Caco-2 (cell line): Measurements from ENCODE around the gene NPAS4. TPM values are rescaled to one million over a fixed set of nuclear protein-coding genes. Genes with fewer than 3 reads are reported as not detected.

Experiments used
- BruUV-seq: library from RNA; stranded (reverse); fragments of 400-500 nt; replicated peaks from 2 replicates; lab custom pipeline; 2021; lab: Mats Ljungman, UMichigan
- CTCF ChIA-PET: fragments of 300-600 bp; sonication (Branson Sonifier 250); formaldehyde crosslinking; loops from one replicate; lab custom pipeline; 2022; ENCODE audit warnings: antibody characterized with exemption; lab: Charles Lee
- POLR2A ChIA-PET: fragments of 300-600 bp; sonication (Branson Sonifier 250); formaldehyde crosslinking; loops from one replicate; lab custom pipeline; 2022; ENCODE audit warnings: antibody characterized with exemption; lab: Charles Lee
- DNase-seq, 2 experiments: peaks; one replicate each; pipeline versions ENCODE4 v3.0.0 to v3.0.0-alpha.2; 2020 to 2022
- H3K27me3 ChIP-seq: replicated peaks from 2 replicates; pipeline ENCODE4 v1.6.0; 2011; ENCODE audit warnings: low read length; ENCODE audit not compliant: control insufficient read depth, insufficient read depth
- H3K36me3 ChIP-seq: 2 replicates; pipeline ENCODE4 v1.5.1; 2011; ENCODE audit warnings: low read length; ENCODE audit not compliant: control insufficient read depth, insufficient read depth
- H3K4me1 ChIP-seq: fragments of 250-450 bp; sonication (Bioruptor Pico); 2 replicates; pipeline ENCODE4 v1.5.1; 2020; ENCODE audit warnings: mild to moderate bottlenecking
- H3K4me3 ChIP-seq: 2 replicates; pipeline ENCODE4 v1.5.1; 2011; ENCODE audit warnings: low read depth, mild to moderate bottlenecking, control low read depth, low read length
- H3K9me3 ChIP-seq: fragments of 250-450 bp; sonication (Bioruptor Pico); 2 replicates; pipeline ENCODE4 v1.5.1; 2020; ENCODE audit warnings: mild to moderate bottlenecking, moderate library complexity
- H3K27ac Mint-ChIP-seq: one replicate; pipeline ENCODE4 v1.8.0; 2022; ENCODE audit warnings: mixed read lengths; ENCODE audit not compliant: unreplicated experiment
- H3K27me3 Mint-ChIP-seq: one replicate; pipeline ENCODE4 v1.8.0; 2022; ENCODE audit warnings: mixed read lengths; ENCODE audit not compliant: insufficient read depth, unreplicated experiment
- H3K36me3 Mint-ChIP-seq: one replicate; pipeline ENCODE4 v1.8.0; 2022; ENCODE audit warnings: mild to moderate bottlenecking, mixed read lengths; ENCODE audit not compliant: insufficient read depth, unreplicated experiment
- H3K4me1 Mint-ChIP-seq: one replicate; pipeline ENCODE4 v1.8.0; 2022; ENCODE audit warnings: low read depth, mixed read lengths; ENCODE audit not compliant: unreplicated experiment
- H3K4me3 Mint-ChIP-seq: one replicate; pipeline ENCODE4 v1.8.0; 2022; ENCODE audit warnings: mild to moderate bottlenecking, moderate library complexity, mixed read lengths; ENCODE audit not compliant: unreplicated experiment
- H3K9me3 Mint-ChIP-seq: one replicate; pipeline ENCODE4 v1.8.0; 2022; ENCODE audit warnings: mixed read lengths; ENCODE audit not compliant: unreplicated experiment
- intact Hi-C: fragments of 100-400 bp; cut with micrococcal nuclease; formaldehyde crosslinking; loops from one replicate; pipeline ENCODE4 v1.10.0; 2022; ENCODE audit not compliant: unreplicated experiment
- total RNA-seq: library from RNA; stranded (reverse); gene quantifications from 2 replicates; pipeline ENCODE4 v1.2.3, GENCODE V29; 2022
- TF ChIP-seq, protein P1 (sequence below), 2 experiments: fragments of 200-600 bp in 1 of 2; IDR thresholded peaks; 1 replicate in 1 of 2; 2 replicates in 1 of 2; pipeline versions ENCODE4 v1.5.1 to v1.8.0; 2011 to 2022; ENCODE audit warnings: antibody characterized with exemption in 1 of 2, control low read depth in 1 of 2, inconsistent platforms in 1 of 2, low read depth in 1 of 2, low read length in 1 of 2, mild to moderate bottlenecking in 1 of 2, moderate library complexity in 1 of 2; ENCODE audit not compliant: insufficient read depth in 1 of 2, severe bottlenecking in 1 of 2, unreplicated experiment in 1 of 2

NPAS4 gene
- total RNA-seq, 1 experiment from 2014 or later: not detected

DNA sequence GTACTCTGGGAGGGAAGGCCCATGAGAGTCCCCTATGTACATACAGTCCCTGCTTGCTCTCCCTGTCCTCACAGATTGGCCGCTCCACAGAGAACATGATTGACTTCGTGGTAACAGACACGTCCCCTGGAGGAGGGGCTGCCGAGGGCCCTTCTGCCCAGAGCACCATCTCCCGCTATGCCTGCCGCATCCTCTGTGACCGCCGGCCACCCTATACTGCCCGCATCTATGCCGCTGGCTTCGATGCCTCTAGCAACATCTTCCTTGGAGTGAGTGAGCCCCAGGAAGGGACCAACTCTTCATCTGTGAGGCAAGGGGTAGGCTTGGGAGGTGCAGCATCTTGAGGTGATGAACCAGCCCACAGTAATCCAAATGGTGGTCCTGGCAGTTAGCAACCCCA, 52.3 kb downstream of the NPAS4 start:
- BruUV-seq: no TSS peak
- H3K27ac Mint-ChIP-seq: no peak overlapping the region
- no peak for DNase-seq
- H3K36me3 ChIP-seq: no peaks in the 10 kb centered on the region
- H3K27me3 ChIP-seq: no peaks in the 10 kb centered on the region; the same call in 1 of the 2 replicates
- no peak overlapping the region for H3K4me3 ChIP-seq
- CTCF ChIA-PET: no interaction called here
- intact Hi-C loops: no loop called here
- H3K4me1 Mint-ChIP-seq: no peaks in the 10 kb centered on the region
- no peaks in the 10 kb centered on the region for H3K9me3 ChIP-seq
- POLR2A ChIA-PET: no interaction called here
- no peaks in the 10 kb centered on the region for H3K9me3 Mint-ChIP-seq
- H3K27me3 Mint-ChIP-seq: no peaks in the 10 kb centered on the region
- TF ChIP-seq, protein P1, sequence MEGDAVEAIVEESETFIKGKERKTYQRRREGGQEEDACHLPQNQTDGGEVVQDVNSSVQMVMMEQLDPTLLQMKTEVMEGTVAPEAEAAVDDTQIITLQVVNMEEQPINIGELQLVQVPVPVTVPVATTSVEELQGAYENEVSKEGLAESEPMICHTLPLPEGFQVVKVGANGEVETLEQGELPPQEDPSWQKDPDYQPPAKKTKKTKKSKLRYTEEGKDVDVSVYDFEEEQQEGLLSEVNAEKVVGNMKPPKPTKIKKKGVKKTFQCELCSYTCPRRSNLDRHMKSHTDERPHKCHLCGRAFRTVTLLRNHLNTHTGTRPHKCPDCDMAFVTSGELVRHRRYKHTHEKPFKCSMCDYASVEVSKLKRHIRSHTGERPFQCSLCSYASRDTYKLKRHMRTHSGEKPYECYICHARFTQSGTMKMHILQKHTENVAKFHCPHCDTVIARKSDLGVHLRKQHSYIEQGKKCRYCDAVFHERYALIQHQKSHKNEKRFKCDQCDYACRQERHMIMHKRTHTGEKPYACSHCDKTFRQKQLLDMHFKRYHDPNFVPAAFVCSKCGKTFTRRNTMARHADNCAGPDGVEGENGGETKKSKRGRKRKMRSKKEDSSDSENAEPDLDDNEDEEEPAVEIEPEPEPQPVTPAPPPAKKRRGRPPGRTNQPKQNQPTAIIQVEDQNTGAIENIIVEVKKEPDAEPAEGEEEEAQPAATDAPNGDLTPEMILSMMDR (IDR thresholded peaks at IDR 0.05; ENCODE audit: insufficient read depth in 1 of 2, low read depth in 1 of 2, low read length in 1 of 2, severe bottlenecking in 1 of 2, unreplicated experiment in 1 of 2): no peak
- no peak overlapping the region for H3K4me3 Mint-ChIP-seq
- peaks cover 35% of the 10 kb centered on the region for H3K36me3 Mint-ChIP-seq
- no peaks in the 10 kb centered on the region; the same call in 1 of the 2 replicates for H3K4me1 ChIP-seq

DNA sequence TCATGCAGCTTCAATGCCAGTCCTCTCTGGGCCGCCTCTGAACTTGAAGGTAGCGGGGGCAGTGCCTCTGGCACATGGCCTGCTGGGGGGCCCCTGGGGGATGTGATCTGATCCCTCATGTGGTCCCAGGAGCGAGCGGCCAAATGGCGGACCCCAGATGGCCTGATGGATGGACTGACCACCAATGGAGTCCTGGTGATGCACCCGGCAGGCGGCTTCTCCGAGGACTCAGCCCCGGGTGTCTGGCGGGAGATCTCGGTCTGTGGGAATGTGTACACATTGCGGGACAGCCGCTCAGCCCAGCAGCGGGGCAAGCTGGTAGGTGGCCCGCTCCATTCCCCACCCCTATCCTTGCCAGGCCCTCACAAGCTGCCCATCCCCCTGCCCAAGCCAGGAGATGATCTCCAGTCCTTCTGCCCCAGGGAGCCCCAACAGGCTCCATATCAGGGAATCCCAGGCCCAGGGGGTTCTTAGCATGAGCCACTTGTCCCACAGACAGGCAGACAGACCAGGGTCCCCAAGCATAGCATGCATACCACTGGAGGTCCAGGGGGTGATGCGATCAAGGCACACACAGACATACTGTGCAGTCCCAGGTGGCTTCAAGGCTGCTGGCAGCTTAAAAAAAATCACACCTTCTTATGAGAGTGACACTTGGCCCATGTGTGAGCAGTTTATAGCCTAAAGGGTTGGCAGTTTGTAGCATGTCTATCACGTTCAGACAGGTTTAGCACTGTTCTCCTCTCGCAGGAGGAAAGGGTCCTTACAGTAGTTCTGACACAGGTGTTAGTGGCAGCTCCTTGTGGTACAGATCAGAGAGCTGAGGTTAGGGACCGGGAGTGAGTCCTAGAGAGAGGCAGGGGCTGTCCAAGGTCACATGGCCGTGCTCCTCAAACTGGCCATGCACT, 53.0 kb downstream of the NPAS4 start:
- H3K4me1 ChIP-seq: peaks cover 3% of the 10 kb centered on the region; the same call in 1 of the 2 replicates
- POLR2A ChIA-PET: interaction anchor here (0.5 kb wide), 1 partner anchor 325 kb away, joined by 8 read pairs; no protein-coding TSS in a partner anchor
- H3K9me3 ChIP-seq: no peaks in the 10 kb centered on the region
- Mint-ChIP-seq H3K27me3 (no peaks in the 10 kb centered on the region), H3K27ac (no peak overlapping the region), H3K36me3 (peaks cover 41% of the 10 kb centered on the region), H3K9me3 (no peaks in the 10 kb centered on the region), H3K4me1 (peaks cover 5% of the 10 kb centered on the region), H3K4me3 (no peak overlapping the region)
- H3K4me3 ChIP-seq: no peak overlapping the region
- CTCF ChIA-PET: interaction anchor here (0.6 kb wide), 1 partner anchor 205 kb away, joined by 3 read pairs; no protein-coding TSS in a partner anchor
- no TSS peak for BruUV-seq
- TF ChIP-seq, protein P1 (IDR thresholded peaks at IDR 0.05; ENCODE audit: insufficient read depth in 1 of 2, low read depth in 1 of 2, low read length in 1 of 2, severe bottlenecking in 1 of 2, unreplicated experiment in 1 of 2): no peak
- no peaks in the 10 kb centered on the region; the same call in 1 of the 2 replicates for H3K27me3 ChIP-seq
- no peaks in the 10 kb centered on the region for H3K36me3 ChIP-seq
- DNase-seq: peak in 1 of 2 experiments; percentile 49
- intact Hi-C loops: no loop called here

- Mint-ChIP-seq H3K4me3 (no peak overlapping the region), H3K4me1 (peaks cover 10% of the 10 kb centered on the region), H3K27me3 (no peaks in the 10 kb centered on the region), H3K9me3 (no peaks in the 10 kb centered on the region), H3K36me3 (peaks cover 53% of the 10 kb centered on the region), H3K27ac (no peak overlapping the region)
- intact Hi-C loops: no loop called here
- ChIA-PET CTCF (interaction anchor here (0.6 kb wide), 2 partner anchors 9 to 147 kb away, joined by 4 read pairs; partner anchors contain the start of gene PELI3), POLR2A (no interaction called here)
- H3K36me3 ChIP-seq: no peaks in the 10 kb centered on the region
- TF ChIP-seq, protein P1 (IDR thresholded peaks at IDR 0.05; ENCODE audit: insufficient read depth in 1 of 2, low read depth in 1 of 2, low read length in 1 of 2, severe bottlenecking in 1 of 2, unreplicated experiment in 1 of 2): no peak
- no peak overlapping the region for H3K4me3 ChIP-seq
- no peaks in the 10 kb centered on the region for H3K27me3 ChIP-seq
- DNase-seq: peak in 1 of 2 experiments; percentile 43
- peaks cover 6% of the 10 kb centered on the region; the same call in 1 of the 2 replicates for H3K4me1 ChIP-seq
- no TSS peak for BruUV-seq
- H3K9me3 ChIP-seq: no peaks in the 10 kb centered on the region
These were observed 54.7 kb downstream of the NPAS4 start for GRCh38 chr11:66475349-66476172.
